Measurements from ENCODE around the gene PLEKHA6.

DNA sequence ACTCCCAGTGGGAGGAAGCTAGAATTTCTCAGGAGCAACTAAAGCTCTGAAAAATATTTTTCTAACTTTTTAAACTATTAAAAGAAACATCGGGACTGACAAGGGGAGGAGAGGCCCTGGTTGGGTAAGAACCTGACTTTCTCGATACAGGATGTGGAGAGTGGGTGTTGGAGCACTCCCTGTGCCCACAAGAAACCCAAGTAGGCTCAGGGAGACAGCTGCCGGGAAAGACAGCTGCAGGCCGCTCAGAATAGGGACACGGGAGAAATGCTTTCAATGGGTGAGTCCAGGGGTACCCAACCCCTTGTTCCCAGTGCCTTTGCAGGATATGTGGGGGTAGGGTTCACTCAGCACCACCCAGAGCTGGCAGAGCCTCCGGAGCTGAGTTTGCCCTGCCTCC is 43.6 kb downstream of the PLEKHA6 start:
- TF ChIP-seq REST (IDR thresholded peaks at IDR 0.05; ENCODE audit: unreplicated experiment), result no peak
- TF ChIP-seq, protein P1, sequence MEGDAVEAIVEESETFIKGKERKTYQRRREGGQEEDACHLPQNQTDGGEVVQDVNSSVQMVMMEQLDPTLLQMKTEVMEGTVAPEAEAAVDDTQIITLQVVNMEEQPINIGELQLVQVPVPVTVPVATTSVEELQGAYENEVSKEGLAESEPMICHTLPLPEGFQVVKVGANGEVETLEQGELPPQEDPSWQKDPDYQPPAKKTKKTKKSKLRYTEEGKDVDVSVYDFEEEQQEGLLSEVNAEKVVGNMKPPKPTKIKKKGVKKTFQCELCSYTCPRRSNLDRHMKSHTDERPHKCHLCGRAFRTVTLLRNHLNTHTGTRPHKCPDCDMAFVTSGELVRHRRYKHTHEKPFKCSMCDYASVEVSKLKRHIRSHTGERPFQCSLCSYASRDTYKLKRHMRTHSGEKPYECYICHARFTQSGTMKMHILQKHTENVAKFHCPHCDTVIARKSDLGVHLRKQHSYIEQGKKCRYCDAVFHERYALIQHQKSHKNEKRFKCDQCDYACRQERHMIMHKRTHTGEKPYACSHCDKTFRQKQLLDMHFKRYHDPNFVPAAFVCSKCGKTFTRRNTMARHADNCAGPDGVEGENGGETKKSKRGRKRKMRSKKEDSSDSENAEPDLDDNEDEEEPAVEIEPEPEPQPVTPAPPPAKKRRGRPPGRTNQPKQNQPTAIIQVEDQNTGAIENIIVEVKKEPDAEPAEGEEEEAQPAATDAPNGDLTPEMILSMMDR (conservative IDR thresholded peaks at IDR 0.05; ENCODE audit: low read depth in 2 of 2), result no peak
- no peak for TF ChIP-seq EZH2 (IDR thresholded peaks at IDR 0.05; ENCODE audit: low read depth, unreplicated experiment)
- TF ChIP-seq EZH2phosphoT487 (IDR thresholded peaks at IDR 0.05; ENCODE audit: unreplicated experiment), result no peak
- TF ChIP-seq ETS1 (IDR thresholded peaks at IDR 0.05), result no peak
- no peak for TF ChIP-seq POLR2AphosphoS5 (IDR thresholded peaks at IDR 0.05; ENCODE audit: low read depth)
- no peak for TF ChIP-seq CREB1 (CRISPR knock-in tag; IDR thresholded peaks at IDR 0.05; ENCODE audit: low read depth)

Measured in GM23338 (cell line).